SW 1271 (cell line): ENCODE data around the gene DIS3L2.

Experiments used
- DNase-seq, 2 experiments: peaks; one replicate each; lab custom pipeline; 2025; lab: John Stamatoyannopoulos, UW

The DIS3L2 gene, protein sequence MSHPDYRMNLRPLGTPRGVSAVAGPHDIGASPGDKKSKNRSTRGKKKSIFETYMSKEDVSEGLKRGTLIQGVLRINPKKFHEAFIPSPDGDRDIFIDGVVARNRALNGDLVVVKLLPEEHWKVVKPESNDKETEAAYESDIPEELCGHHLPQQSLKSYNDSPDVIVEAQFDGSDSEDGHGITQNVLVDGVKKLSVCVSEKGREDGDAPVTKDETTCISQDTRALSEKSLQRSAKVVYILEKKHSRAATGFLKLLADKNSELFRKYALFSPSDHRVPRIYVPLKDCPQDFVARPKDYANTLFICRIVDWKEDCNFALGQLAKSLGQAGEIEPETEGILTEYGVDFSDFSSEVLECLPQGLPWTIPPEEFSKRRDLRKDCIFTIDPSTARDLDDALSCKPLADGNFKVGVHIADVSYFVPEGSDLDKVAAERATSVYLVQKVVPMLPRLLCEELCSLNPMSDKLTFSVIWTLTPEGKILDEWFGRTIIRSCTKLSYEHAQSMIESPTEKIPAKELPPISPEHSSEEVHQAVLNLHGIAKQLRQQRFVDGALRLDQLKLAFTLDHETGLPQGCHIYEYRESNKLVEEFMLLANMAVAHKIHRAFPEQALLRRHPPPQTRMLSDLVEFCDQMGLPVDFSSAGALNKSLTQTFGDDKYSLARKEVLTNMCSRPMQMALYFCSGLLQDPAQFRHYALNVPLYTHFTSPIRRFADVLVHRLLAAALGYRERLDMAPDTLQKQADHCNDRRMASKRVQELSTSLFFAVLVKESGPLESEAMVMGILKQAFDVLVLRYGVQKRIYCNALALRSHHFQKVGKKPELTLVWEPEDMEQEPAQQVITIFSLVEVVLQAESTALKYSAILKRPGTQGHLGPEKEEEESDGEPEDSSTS

GRCh38 chr2:231961349-231962166, at the start of gene DIS3L2:
DIS3L2 (plus strand) TSS chr2:231961713; CDS start chr2:232014928, 53,215 bp downstream.
- DNase-seq, result peak; percentile 60 to 82

- no peak for DNase-seq
Measured at GRCh38 chr2:231914077-231914690, 47.3 kb upstream of the DIS3L2 start.

DNA sequence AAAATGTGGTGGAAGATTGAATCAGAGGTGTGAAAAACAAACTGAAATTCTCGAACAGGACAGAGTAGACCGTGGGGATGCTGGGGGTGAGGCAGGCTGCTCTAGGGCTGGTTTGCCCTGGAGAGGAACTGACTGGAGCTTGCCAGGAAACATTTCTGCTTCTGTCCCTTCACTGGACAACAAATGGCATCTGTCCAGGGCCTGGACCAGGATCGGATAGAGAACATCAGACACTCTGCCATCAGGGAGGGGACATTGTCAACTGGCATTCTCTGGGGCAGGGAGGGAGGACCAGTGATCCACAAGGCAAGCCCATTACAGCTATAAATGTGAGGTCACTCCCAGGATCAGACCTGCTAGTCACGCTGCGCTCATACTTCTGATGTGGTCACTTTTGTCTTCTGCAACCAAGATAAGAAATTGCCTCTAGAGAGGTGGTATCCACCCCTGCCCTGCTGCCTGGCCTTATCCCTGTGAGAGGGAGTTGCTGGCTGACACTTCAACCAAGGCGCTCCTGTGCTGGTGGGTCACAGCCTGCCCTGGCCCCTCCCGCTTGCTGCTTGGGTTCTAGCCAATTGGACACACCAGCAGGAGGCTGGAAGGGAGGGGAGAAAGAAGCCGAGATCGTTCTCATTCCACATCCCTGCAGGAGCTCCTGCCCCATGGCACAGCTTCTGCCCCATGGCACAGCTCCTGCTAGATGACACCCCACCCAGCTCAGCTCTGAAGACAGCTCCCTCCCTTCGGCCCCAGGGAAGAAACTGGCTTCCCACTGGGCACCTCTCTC, 44.0 kb upstream of the DIS3L2 start:
- DNase-seq, result no peak

GRCh38 chr2:231918501-231919330, 42.8 kb upstream of the DIS3L2 start:
- no peak for DNase-seq

DNA sequence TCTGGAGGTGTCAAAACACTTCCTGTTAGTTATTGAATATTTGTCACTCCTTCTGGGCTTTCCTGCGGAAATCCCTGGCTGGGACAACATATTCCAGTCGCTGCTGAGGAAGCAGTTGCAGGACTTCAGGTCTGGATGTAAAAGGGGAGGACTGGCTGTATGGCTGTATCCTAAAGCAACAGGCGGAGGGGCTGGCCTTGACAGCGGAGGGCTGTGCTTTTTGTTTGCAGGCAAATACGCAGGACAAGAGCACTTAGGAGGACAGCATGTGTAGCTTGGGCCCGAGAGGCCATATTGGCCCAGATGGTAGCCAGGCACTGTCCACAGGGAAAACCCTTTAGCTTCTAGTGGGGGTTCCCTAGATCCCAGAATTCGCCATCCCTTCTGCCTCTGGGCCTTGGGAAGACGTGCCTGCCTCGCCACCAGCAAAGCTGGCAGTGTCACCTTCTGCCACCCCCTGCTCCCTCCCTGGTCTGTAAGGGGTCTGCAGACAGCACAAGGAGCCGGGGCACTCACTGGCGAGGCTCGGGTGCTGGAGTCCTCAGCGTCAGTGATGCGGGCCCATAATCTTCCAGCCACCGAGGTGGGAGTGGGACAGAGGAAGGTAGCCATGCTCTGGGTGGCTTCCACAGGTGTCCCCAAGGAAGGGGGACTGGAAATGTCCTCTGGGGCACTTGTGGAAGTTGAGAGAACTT, 42.0 kb upstream of the DIS3L2 start:
- no peak for DNase-seq

GRCh38 chr2:231920366-231920765, 41.1 kb upstream of the DIS3L2 start:
- DNase-seq, result no peak

GRCh38 chr2:231920795-231921194, 40.7 kb upstream of the DIS3L2 start:
- DNase-seq, result no peak

DNA sequence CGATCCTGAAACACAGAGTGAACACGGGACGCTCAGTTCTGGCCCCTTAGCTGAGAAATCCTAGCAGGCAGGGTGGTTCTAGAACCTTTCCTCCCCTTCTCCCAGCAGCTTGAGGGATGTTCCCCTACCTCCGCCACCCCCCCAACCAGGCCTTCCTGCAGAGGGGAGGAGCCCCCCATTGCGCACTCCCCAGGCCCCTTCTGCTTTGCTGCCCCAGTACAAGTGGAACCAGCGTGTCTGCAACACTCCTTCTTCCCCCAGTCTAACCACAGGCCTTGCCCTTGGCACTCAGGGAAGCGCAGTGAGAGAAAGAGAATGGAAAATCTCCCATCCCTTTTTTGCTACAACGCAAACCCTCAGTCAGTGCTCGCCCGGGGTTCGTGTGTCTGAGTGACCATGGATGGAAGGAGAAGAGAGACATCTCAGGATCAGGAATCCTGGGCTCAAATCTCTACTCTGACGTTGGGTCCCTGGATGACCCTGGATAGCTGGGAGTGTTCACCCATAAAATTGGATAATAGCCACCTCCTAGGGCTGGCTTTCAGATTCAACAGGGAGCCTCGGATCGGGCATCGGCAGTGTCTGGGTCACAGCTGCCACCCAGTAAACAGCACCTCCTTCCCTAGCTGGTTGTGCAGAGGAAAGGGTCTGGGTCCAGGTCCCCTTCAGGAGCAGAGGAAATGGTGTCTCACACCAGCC, 39.1 kb upstream of the DIS3L2 start:
- DNase-seq, result no peak

GRCh38 chr2:231923010-231923344, 38.5 kb upstream of the DIS3L2 start:
- no peak for DNase-seq

DNA sequence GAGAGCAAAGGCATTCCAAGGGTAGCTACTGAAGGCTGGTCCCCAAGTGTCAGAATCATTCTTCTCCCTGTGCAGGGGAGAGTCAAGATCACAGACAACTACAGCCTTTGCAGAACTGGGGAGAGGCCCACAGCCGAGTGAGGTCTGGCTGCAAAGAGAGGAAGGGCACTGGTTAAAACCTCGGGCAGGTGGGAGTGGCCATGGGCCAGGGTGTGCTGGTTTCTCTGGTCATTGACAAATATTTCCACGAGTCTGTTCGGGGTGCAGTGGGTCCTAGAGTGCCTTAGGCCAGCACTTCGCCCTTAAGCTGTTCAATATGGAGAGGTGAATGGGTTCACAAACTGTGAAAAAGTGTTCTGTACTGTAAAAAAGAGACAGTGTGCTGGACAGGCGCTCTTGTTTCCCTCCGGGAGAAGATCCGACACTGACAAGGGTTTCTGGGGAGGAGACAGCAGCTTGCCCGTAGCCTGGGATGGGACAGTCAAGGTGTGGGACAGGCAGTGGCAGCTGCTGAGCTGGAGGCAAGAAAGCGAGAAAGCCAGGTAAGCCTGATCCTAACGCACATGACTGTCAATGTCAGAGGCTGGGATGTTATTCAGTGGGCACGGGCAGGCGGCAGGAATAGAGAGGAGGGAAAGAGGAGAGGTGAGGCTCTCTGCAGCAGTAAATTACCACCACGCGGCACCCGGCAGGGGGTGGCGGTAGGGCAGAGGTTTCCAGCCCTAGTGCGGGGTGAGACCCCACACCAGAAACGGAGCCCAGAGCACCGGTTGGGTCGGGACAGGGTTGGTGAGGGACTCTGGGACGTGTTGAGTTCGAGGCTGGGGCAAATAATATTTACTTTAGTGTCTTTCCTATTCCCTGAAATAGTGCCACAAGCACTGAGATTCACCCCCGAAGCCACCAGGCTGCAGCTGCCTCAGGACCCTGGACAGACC, 37.3 kb upstream of the DIS3L2 start:
- DNase-seq, result no peak

DNA sequence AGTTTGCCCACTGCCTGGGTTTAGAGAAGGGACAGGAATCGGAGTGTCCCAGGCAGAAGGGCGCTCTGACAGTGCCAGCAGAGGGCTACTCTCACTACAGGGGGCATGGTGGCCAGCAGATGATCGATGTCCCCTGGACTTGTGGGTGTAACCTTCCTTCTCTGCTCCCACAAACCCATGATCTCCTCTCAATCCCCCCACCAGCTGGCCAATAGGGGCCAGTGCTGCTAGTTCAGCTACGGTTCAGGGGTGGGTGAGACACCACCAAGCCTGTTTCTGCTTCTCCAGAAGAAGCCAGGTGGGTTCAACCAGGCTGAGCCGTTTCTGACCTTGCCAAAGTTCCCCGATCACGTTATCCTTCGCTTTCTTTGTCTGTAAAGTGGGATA, 36.6 kb upstream of the DIS3L2 start:
- no peak for DNase-seq

DNA sequence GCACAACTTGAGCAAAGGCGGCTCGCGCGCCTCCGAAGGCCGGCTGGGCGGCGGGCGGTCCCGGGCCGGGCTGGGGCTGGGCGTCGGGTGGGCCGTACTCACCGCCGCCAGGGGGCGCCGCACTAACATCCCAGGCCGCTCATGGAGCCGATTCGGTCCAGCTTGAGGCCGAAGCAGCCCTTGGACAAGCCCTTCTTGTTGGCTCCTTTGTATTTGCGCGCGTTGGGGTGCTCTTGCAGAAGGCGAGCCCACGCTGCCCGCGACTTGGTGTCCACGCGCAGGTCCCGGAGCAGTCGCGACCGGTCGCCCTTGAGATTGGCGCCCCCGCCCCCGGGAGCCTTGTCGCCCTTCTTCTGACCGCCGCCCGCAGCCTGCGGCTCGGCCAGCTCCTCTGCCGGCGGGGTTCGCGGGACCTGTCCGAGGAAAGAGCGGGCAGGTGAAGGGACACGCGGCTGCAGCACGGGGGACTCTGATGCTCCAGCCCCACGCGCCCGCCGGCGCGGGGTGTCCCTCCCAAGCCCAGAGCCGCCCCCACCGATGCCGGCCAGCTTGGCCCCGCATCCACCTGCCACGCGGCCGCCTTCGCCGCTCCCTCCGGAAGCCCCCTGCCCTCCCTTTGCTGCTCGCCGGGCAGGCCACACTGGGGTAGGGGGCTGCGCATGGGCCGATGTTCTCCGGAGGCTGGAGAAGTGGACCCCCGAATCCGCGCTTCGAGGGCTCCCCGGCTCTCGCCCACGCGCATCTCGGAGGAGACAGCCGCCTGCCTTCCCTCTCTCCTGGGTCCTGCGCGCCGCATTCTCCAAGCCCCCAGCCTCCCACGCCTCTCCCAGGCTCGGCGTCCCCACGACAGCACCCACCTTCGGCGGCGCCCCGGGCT, 36.0 kb upstream of the DIS3L2 start:
- peak in 1 of 2 experiments; percentile 66 for DNase-seq

DNA sequence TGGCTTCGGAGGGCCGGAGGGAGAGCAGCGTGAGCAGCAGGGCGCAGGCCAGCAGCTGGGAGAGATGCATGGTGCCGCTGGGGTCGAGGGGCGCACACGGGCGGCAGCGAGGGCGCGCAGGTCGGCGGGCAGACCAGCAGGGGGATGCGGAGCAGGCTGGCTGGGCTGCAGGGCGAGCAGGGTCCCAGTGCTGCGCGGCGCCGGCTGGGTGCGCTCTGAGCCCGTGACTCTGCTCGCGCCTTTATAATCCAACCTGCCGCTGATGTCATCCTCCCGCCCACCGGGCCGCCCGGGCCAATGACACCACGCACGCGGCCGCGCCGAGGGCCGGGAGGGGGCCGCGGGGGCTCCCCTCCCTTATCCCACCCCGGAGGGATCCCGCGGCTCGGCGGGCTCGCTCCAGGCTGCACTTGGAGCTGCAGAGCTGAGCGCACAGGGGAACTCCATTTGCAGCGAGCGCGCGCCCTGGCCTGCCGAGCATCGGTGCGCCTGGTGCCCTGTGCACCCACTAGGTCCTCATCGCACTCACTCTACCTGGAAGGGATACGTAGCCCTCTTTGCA, 35.3 kb upstream of the DIS3L2 start, which contains the start of gene NPPC:
Gene NPPC, minus strand, starts transcription at position 217 of the 562 bp plus-strand sequence. Its CDS starts 147 bp downstream, at position 70.
- DNase-seq, result peak in 1 of 2 experiments; percentile 57

- no peak for DNase-seq
Measured at GRCh38 chr2:231926761-231927565, 34.5 kb upstream of the DIS3L2 start.

DNA sequence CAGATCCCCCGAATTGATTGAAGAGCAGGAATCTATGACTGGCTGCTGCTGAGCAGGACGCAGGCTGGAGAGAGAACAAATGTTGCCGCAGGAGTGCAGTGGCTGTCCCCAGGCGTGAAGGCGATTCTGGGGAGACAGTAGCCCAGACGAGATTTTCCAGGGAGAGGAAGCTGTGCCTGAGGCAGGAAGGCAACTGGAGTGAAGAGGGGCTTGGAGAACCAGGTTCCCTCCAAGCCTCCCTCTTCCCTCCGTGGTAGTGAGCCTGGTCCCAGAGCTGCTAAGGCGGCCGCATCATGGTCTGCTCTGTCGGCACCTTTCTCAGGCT, 34.0 kb upstream of the DIS3L2 start:
- no peak for DNase-seq

- no peak for DNase-seq
Measured at GRCh38 chr2:231928481-231928880, 33.0 kb upstream of the DIS3L2 start.
